GM18508 (cell line): Measurements from ENCODE around the gene HOXB13.

Experiments
- ATAC-seq: cut with Tn5 transposase; IDR thresholded peaks from one replicate; pipeline ENCODE4 v1.9.1; 2021; ENCODE audit warnings: moderate number of reproducible peaks; ENCODE audit not compliant: insufficient read depth, unreplicated experiment

Gene HOXB13

GRCh38 chr17:48749621-48750553 is 21.3 kb upstream of the HOXB13 start:
- no peak for ATAC-seq

DNA sequence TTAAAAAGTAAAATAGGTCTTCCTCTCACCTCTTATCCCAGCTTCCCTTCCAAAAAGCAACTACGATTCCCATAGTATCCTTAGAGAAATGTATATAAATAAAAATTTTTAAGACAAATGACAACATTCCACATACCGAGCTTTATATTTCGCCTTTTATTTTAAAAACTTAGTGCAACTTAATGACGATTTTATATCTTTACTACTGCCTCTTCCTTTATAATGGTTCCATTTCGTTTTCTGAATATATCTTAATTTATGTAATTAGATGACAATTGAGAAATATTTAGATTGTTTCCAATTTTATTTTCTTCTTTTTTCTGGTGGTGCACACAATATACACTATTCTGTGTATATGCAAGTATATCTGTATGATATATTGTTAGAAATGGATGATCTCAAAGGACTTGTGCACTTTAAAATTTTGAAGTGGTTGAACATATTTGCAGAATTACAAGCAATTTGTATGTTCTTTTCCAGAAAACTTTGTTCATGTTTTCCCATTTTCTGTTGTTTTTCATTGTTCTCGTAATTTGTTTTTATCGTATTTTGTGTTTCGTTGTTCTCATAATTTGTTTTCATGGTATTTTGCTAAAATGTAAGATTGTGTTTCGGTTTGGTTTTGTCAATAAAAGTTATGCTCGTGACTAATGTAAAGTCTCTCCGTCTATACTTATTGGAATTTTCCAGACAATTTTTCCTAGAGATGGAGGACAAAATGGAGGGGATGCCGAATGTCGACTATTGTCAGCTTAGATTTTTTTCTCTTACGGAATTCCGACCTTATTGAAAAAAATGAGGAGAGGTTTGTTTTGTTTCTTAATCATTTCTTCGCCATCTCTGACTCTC is 20.4 kb upstream of the HOXB13 start:
- ATAC-seq = no peak

DNA sequence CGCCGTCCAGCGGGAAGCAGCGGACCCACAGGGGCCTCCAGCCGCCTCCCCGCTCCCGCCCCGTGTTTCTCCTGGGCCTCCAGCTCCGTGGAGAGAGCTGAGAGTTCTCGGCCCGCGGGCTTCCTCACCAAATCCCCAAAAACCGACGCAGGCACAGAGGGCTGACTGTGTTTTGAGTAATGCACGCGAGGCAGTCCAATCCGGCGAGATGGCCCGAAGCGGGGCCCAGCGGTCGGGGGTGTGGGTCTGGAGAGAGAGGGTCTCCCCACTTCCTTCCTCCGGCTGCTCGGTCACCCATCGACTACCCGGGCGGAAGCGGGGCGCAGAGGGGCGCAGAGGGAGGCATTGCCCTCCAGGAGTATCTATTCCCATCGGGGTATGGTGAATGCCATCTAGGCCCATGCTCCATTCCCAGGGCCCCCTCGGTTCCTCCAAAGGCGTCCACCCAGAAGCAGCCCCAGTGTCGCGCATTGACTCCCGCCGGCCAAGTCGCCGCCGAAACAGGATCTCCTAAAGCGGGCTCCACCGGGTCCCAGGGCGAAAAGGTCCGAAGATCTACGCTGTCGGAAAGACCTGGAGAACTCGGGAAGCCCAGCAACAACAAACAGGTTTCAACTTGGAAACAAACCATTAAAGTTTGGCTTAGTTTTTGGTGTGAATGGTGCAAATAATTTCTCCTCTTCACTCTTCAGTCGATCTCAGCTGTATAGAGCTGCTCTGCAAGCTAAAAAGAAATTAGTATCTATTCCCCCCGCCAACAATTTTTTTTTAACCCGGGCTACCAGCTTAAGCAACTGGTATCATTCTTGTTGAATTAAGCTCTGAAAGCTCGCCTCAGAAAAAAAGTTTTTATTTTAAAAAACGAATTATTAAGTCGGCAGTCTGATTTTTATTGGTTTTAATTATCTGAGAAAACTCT is 19.2 kb upstream of the HOXB13 start:
- ATAC-seq = no peak

DNA sequence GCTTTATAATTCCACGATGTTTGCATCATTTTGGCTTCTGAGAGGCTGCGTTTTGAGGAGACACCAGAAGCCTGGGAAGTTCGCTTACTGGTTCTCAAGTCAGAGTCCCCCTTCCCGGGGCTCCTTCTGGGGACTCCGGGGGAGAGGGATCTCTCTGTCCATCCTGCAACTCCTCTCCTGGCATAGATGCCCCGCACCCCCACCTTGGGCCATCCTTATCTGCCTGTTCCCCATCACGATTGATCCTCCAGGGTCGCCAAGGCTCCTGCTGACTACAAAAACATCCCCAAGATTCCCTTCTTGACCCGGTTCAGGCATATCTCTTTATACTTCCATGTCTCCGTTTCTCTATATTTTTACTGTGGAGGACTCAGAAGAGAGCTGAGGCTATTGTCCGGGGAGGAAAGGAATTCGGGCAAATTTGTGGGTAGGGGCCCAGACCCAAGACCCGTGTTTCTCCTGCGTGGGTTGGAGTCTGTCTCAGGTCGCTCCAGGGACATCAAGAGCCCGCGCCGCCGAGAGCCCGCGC is 18.4 kb upstream of the HOXB13 start:
- ATAC-seq = no peak

DNA sequence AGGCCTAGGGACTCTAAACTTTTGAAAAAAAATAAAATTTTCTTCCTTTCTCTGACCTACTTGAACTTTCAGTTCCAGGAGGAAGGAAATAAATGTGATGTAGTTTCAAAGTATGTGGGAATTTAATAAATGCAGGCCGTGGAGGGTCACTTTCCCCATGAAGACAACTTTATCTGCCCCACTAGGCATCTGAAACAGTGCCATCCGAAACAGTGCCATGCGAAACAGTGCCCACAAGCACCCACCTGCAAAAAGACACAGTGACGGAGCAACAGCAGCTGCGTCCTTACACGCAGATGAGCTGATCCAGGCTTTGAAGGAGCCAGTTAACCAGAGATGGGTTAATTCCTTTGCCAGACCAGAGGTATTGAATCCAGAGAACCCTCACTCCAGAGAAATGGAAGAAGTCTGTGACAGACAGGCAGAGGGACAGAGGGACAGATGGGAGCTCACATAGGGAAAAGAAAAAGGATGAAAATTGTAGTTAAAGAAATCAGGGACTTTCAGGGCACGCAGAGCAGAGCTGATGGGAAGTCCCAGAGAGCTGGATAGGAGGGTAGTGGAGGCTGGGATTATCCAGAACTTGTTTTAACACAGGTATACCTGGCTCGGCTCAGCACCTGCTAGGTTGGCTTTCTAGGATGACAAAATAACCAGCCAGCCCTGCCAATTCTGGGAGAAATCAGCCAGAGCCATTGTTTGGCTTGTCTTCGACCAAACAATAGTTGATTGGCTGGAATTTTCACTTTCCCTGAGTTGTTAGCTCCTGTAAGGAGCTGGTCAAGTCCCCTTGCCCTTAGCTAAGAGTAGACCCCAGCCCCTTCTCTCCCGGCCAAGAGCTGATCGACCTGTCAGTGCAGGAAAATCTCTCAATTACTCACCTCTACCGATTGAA is 17.1 kb upstream of the HOXB13 start:
- ATAC-seq = no peak

- no peak for ATAC-seq
Measured at GRCh38 chr17:48740537-48740936, 12.0 kb upstream of the HOXB13 start.

GRCh38 chr17:48738803-48739526 is 10.4 kb upstream of the HOXB13 start:
- ATAC-seq = no peak

DNA sequence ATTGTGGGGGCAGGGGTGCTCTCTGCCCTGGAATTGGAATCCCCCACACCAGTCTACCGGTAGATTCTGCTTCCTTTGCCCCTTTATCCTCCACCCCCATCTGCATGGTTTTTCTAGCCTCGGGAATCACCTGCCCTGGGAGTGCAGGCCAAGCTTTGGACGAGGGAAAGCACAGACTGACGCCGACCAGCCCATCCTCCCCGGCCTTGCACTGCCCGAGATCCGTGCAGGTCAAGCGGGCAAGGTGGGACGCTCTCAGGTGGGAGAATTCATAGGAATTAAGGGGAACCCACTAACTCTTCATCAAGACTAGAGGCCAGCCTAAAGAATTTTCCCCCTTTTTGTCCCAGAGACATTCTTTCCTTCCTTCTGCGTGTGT is 9.9 kb upstream of the HOXB13 start:
- no peak for ATAC-seq

DNA sequence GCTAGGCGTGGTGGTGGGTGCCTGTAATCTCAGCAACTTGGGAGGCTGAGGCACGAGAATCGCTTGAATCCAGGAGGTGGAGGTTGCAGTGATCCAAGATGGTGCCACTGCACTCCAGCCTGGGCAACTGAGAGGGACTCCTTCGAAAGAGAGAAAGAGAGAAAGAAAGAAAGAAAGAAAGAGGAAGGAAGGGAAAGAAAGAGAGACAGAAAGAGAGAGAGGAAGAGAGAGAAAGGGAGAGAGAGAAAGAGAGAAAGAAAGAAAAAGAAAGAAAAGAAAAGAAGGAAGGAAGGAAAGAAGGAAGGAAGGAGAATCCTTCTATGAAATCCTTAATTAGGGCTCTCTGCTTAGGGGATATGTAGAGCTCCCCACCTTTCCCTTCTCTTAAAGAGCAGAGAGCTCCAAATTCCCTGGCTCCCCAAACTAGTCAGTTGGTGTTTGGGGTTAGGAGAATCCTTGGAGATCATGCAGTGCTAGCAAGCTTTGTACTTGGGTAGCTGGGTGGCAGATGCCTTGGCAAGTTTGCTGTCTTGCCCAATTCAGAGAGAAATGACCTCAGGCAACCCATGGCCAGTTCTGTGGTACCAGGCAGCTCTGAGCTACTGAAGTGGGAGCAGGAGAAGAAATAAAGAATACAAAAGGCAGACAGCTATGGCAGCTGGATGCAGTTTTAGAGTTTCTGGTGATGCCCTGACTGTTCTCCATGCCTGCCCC is 8.9 kb upstream of the HOXB13 start:
- ATAC-seq = no peak

DNA sequence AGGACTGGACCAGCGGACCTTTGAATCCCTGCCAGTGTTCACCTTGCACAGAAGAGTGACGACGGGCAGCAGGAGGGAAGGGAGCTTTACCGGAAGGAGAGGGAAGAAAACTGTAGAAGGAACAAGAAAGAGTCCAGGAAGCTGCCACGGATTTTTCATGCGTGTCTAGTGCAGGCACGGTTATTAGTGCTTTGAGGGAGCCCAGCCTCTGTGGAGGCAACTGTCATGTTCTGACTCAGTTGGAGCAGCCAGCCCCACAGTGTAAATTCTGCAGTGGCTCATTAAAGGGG is 6.5 kb upstream of the HOXB13 start:
- no peak for ATAC-seq

GRCh38 chr17:48734333-48735061 is 5.9 kb upstream of the HOXB13 start:
- ATAC-seq = no peak

DNA sequence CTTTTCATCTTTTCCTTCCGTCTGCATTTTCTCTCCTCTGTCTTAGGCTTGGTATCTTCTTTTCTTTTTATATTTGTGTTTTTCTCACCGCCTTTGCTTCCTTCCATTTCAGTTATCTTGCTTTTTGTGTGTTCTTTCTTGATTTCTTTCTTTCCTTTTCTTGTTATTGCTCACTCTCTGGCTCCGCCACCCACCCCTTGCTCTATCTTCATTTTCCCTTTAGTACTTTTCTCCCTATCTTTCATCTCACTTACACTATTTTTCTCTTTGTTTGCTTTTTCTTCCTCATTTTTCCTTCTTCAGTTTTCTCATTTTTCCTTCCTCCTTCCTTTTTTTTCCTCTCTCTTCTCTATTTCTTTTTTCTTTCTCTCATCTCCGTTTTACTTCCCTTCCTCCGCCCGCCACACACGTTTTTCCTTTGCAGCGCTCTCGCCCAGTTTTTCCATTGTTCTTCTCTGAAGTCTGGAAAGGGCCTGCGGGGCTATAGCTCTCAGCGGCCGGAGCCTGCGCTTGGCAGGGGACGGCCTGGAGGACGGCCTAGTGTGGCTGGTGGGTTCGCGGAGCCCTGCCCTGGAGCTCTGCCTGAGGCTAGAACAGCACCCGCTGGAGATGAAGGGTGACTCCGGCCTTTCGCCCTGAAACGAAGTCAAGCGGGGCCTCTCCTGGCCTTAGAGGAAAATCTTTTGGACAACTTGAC is 5.2 kb upstream of the HOXB13 start:
- ATAC-seq = no peak

DNA sequence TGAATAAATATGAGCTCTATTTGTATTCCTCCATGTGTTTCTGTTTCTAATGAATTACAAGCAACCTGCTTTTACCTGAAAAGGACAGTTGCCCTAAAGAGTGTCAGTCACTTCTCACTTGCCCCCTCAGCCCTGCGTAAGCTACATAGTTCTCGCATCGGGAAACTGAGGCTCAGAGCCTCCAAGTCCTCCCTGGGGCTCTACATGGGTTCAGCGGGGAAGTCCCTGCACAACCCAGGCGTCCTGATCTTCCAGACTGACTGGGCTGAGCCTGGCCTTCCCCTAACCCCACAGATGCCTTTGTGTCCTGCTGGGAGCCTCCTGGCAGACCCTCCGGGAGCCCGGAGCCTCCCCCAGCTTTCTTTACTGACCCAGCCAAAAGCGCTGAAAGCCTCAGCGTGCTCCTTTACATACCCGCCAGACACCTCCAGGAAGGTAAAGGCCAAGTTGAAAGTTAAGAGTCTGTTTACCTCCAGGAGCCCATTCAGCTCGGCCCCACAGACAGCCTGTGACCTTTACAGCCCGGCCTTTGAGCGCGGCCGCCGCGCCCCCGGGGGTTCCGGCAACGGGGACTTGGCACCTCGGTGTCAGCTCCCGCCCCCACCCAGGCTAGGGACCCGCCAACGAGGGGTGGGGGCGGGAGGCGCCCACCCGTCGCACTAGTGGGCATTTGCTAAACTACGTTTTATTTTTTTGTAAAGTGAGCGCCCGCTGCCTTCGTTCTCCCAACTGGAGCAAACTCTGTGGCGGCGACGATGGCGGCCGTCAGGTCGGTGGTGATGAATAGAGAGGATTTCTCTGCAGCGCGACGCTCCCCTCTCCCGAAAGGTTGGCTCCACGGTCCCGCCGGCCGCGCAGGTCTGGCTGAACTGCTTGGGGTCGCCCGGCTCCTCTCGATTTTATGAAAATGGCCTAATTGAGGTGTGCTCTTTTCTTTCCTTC is 4.4 kb upstream of the HOXB13 start:
- ATAC-seq = no peak

- no peak for ATAC-seq
Measured at GRCh38 chr17:48731355-48731754, 2.8 kb upstream of the HOXB13 start.

DNA sequence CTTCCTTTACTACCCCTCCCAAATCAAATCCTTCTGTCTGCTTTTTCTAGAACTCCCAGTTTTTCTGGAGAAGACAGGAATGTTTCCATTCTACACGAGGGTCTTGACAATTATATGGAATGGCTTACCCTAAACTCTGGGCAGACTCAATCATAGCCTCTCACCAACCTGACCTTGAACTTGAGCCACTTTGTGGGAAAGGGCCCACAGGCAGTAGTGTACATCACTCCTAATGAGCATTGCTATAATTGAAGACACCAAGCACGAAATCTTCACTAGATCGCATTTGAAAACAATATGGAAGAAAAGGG is 1.6 kb upstream of the HOXB13 start:
- ATAC-seq = no peak
